ENCODE measurements around the gene KRR1. TPM values are rescaled to one million over a fixed set of nuclear protein-coding genes. Genes with fewer than 3 reads are reported as not detected.
A peak's percentile ranks its signal among the peaks of the same experiment; 100 is the strongest.

The KRR1 gene
- total RNA-seq, 4 donors from 2014 or later = 26.8 to 43.1 (median 34.8) TPM

GRCh38 chr12:75483431-75483830 lies 28.0 kb downstream of the KRR1 start:
- Histone ChIP-seq H3K27ac (no peak overlapping the region), H3K36me3 (no peaks in the 10 kb centered on the region), H3K4me1 (peaks cover 6 to 13% of the 10 kb centered on the region in 2 donors), H3K27me3 (no peaks in the 10 kb centered on the region), H3K9me3 (no peaks in the 10 kb centered on the region), H3K4me3 (no peak overlapping the region)
- DNase-seq (no peak), ATAC-seq (no peak)
- in situ Hi-C loops (cut with MboI; ENCODE audit: low sequenced_read_pairs in 4 of 4) (no loop called here), intact Hi-C loops (cut with DNase I; ENCODE audit: low total_unique reads) (no loop called here)
- TF ChIP-seq POLR2A (IDR thresholded peaks at IDR 0.05) = no peak
- TF ChIP-seq CTCF (IDR thresholded peaks at IDR 0.05 in 4 of 5, conservative IDR thresholded peaks at IDR 0.05 in 1 of 5) = no peak

- Histone ChIP-seq H3K4me3 (no peak overlapping the region), H3K36me3 (no peaks in the 10 kb centered on the region), H3K27ac (no peak overlapping the region), H3K27me3 (no peaks in the 10 kb centered on the region), H3K4me1 (peaks cover 6 to 13% of the 10 kb centered on the region in 2 donors), H3K9me3 (no peaks in the 10 kb centered on the region)
- ATAC-seq (no peak), DNase-seq (no peak)
- in situ Hi-C loops (cut with MboI; ENCODE audit: low sequenced_read_pairs in 4 of 4) = no loop called here
- TF ChIP-seq POLR2A (IDR thresholded peaks at IDR 0.05) = no peak
- no peak for TF ChIP-seq CTCF (IDR thresholded peaks at IDR 0.05 in 4 of 5, conservative IDR thresholded peaks at IDR 0.05 in 1 of 5)
- intact Hi-C loops (cut with DNase I; ENCODE audit: low total_unique reads) = no loop called here
These were observed 28.8 kb downstream of the KRR1 start for GRCh38 chr12:75482646-75483045.

GRCh38 chr12:75481774-75482173 lies 29.6 kb downstream of the KRR1 start:
- Histone ChIP-seq H3K9me3 (no peaks in the 10 kb centered on the region), H3K27ac (peak overlapping the region in 2 of 4 donors; percentile 47 to 59), H3K4me1 (peaks cover 6 to 13% of the 10 kb centered on the region in 2 donors), H3K27me3 (no peaks in the 10 kb centered on the region), H3K36me3 (no peaks in the 10 kb centered on the region), H3K4me3 (peak overlapping the region in 2 of 4 donors; percentile 41 to 44)
- intact Hi-C loops (cut with DNase I; ENCODE audit: low total_unique reads) = no loop called here
- TF ChIP-seq POLR2A (IDR thresholded peaks at IDR 0.05) (no peak), CTCF (IDR thresholded peaks at IDR 0.05 in 4 of 5, conservative IDR thresholded peaks at IDR 0.05 in 1 of 5) (no peak)
- ATAC-seq = no peak
- no peak for DNase-seq
- in situ Hi-C loops (cut with MboI; ENCODE audit: low sequenced_read_pairs in 4 of 4) = no loop called here

GRCh38 chr12:75481013-75481705 lies 30.2 kb downstream of the KRR1 start:
- Histone ChIP-seq H3K4me3 (peak overlapping the region; percentile 41 to 50 (median 47)), H3K27ac (peak overlapping the region; percentile 47 to 59 (median 55)), H3K4me1 (peaks cover 6 to 13% of the 10 kb centered on the region in 2 donors), H3K9me3 (no peaks in the 10 kb centered on the region), H3K27me3 (no peaks in the 10 kb centered on the region), H3K36me3 (no peaks in the 10 kb centered on the region)
- intact Hi-C loops (cut with DNase I; ENCODE audit: low total_unique reads) = no loop called here
- no peak for ATAC-seq
- no peak for DNase-seq
- in situ Hi-C loops (cut with MboI; ENCODE audit: low sequenced_read_pairs in 4 of 4) = no loop called here
- TF ChIP-seq POLR2A (IDR thresholded peaks at IDR 0.05) = no peak

GRCh38 chr12:75480469-75480949 lies 30.9 kb downstream of the KRR1 start, which contains the start of gene GLIPR1:
Gene GLIPR1 (plus strand): TSS chr12:75480755. CDS start chr12:75480881, 126 bp downstream.
- Histone ChIP-seq H3K4me1 (peaks cover 6 to 13% of the 10 kb centered on the region in 2 donors), H3K4me3 (peak within 1 kb of the TSS; percentile 41 to 50 (median 47)), H3K9me3 (no peaks in the 10 kb centered on the region), H3K27me3 (no peaks in the 10 kb centered on the region), H3K36me3 (no peaks in the 10 kb centered on the region), H3K27ac (peak within 1 kb of the TSS; percentile 47 to 59 (median 55))
- DNase-seq (peak; percentile 27 to 57), ATAC-seq (peak; percentile 77 to 83)
- intact Hi-C loops (cut with DNase I; ENCODE audit: low total_unique reads) = no loop called here
- in situ Hi-C loops (cut with MboI; ENCODE audit: low sequenced_read_pairs in 4 of 4) = no loop called here
- TF ChIP-seq CTCF (IDR thresholded peaks at IDR 0.05 in 4 of 5, conservative IDR thresholded peaks at IDR 0.05 in 1 of 5) = no peak
- TF ChIP-seq POLR2A (IDR thresholded peaks at IDR 0.05) = peak; percentile 18 to 44

Measured in gastrocnemius medialis (tissue), 4 donors.